ENCODE data around the gene VSNL1.
A peak's percentile ranks its signal among the peaks of the same experiment; 100 is the strongest.

The VSNL1 gene

GRCh38 chr2:17620280-17620679, 79.8 kb downstream of the VSNL1 start:
- peak; percentile 37 for DNase-seq (ENCODE audit: low read depth, low spot score)
- in situ Hi-C loops (cut with HindIII; ENCODE audit: low sequenced_read_pairs): no loop called here
- no peak for TF ChIP-seq CTCF (IDR thresholded peaks at IDR 0.05; ENCODE audit: low read depth, low read length)
- no peak overlapping the region for H3K4me3 ChIP-seq (ENCODE audit: low read depth, low read length)

- in situ Hi-C loops (cut with HindIII; ENCODE audit: low sequenced_read_pairs): no loop called here
- DNase-seq (ENCODE audit: low read depth, low spot score): peak; percentile 57
- no peak for TF ChIP-seq CTCF (IDR thresholded peaks at IDR 0.05; ENCODE audit: low read depth, low read length)
- no peak overlapping the region for H3K4me3 ChIP-seq (ENCODE audit: low read depth, low read length)
Observed at GRCh38 chr2:17620841-17621240, 80.3 kb downstream of the VSNL1 start.

GRCh38 chr2:17621781-17622180, 81.3 kb downstream of the VSNL1 start:
- no peak for TF ChIP-seq CTCF (IDR thresholded peaks at IDR 0.05; ENCODE audit: low read depth, low read length)
- in situ Hi-C loops (cut with HindIII; ENCODE audit: low sequenced_read_pairs): no loop called here
- H3K4me3 ChIP-seq (ENCODE audit: low read depth, low read length): no peak overlapping the region
- peak; percentile 28 for DNase-seq (ENCODE audit: low read depth, low spot score)

GRCh38 chr2:17625446-17625845, 85.0 kb downstream of the VSNL1 start:
- TF ChIP-seq CTCF (IDR thresholded peaks at IDR 0.05; ENCODE audit: low read depth, low read length): no peak
- H3K4me3 ChIP-seq (ENCODE audit: low read depth, low read length): no peak overlapping the region
- in situ Hi-C loops (cut with HindIII; ENCODE audit: low sequenced_read_pairs): no loop called here
- no peak for DNase-seq (ENCODE audit: low read depth, low spot score)

- no peak overlapping the region for H3K4me3 ChIP-seq (ENCODE audit: low read depth, low read length)
- in situ Hi-C loops (cut with HindIII; ENCODE audit: low sequenced_read_pairs): no loop called here
- TF ChIP-seq CTCF (IDR thresholded peaks at IDR 0.05; ENCODE audit: low read depth, low read length): no peak
- DNase-seq (ENCODE audit: low read depth, low spot score): no peak
Observed at GRCh38 chr2:17626986-17627385, 86.5 kb downstream of the VSNL1 start.

GRCh38 chr2:17627434-17627833, 86.9 kb downstream of the VSNL1 start:
- no peak for DNase-seq (ENCODE audit: low read depth, low spot score)
- no peak overlapping the region for H3K4me3 ChIP-seq (ENCODE audit: low read depth, low read length)
- in situ Hi-C loops (cut with HindIII; ENCODE audit: low sequenced_read_pairs): no loop called here
- no peak for TF ChIP-seq CTCF (IDR thresholded peaks at IDR 0.05; ENCODE audit: low read depth, low read length)
